HG02642 (cell line): ENCODE results near the gene WNT7A.
"Not testable (repeated sequence)": the region's sequence is repeated elsewhere in the genome, so short reads cannot be mapped to it uniquely, and the experiment has no call there.

ENCODE experiments used
- ATAC-seq: cut with Tn5 transposase; IDR thresholded peaks from one replicate; pipeline ENCODE4 v1.9.1; 2021; ENCODE audit warnings: mild to moderate bottlenecking; ENCODE audit not compliant: unreplicated experiment, poor library complexity

Gene WNT7A

DNA sequence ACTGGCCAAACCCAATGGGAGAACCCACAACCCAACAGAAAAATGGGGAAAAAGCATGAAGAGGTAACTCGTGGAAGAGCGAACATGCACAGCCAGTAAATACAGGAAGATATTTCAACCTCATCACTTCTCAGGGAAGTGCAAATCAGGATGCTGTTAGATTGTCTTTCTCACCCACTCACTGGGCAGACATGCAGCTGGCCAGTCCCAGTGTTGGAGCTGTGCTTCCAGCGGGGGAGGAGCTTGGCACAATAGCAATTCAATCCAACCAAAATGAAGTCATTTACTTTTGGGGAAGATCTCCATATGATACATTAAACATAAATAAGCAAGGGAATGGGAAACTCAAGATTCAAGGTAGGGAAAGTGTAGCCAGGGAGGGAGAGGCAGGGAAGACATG lies 12.1 kb downstream of the WNT7A start:
- no peak for ATAC-seq

DNA sequence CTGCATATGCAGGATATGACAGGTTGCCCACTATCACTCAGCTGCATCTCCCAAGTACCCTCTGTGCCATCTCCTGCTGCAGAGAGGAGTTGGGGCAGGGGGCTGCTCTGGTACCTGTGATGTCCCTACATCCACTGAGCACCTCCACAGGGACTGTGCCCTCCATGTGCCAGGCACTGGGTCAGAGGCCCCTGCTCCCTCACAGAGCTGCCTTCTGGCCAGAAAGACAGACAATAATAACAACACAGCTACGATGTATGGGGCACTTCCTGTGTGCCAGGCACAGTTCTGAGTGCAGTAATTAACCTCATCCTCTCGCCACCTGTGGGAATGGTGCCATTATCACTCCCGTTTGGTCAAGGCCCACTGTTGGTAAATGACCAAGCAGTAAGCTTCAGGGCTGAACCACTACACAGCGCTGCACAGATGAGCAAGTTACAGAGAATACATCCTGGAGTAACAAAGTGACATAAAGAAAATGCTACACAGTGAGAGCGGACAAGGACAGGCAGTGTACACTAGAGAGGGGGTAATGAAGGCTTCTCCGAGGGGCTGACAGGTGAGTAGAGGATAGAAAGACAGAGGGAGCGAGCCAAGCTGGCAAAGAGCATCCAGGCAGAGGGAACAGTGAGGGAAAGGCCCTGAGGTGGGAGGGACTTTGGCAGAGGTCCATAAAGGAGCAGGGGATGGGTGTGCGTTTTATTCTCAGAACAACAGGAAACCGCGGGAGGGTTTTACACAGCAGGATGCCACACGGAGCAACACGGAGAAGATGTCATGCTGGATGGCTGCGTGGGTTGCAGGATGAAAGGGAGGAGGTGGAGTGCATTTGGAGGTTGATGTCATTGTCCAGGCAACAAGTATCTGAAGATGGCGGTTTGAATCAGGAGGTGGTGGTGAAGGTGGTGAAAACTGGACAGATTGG lies 13.6 kb downstream of the WNT7A start:
- ATAC-seq: no peak

DNA sequence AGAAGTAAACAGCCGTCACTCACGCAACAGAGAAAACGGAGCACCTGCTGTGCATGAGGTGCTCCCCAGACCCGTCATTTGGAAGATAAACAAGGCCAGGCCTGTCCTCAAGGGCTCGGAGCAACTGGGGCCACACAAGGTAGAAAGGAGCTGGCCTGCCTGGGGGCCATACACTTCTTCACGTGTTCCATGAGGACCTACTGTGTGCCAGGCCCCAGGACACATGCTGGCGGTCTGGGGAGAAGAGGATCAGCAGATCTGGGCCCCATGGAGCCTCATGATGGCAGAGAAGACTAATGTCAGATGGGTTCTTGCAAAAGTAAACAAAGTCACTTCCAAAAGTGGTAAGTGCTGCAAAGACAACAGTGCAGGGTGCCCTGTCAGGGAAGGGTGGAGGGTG lies 14.3 kb downstream of the WNT7A start:
- ATAC-seq: no peak

DNA sequence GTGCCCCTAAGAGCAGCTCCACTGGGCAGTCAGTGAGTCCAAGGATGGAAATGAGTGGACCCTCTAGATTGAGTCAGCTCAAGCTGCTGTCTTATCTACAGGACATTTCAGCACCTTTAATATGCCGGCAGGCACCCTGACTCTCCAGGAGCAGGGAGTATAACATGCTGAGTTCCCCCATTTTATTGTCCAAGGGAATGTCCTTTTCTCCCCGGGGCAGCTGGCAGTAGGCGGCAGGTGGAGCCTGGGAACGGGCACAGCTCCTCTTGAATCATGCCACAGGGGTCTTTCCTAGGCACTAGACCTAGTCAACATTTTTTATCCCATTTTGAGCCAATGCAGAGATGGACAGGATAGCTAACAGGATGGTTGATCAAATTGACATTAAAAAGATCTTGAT lies 14.8 kb downstream of the WNT7A start:
- no peak for ATAC-seq

DNA sequence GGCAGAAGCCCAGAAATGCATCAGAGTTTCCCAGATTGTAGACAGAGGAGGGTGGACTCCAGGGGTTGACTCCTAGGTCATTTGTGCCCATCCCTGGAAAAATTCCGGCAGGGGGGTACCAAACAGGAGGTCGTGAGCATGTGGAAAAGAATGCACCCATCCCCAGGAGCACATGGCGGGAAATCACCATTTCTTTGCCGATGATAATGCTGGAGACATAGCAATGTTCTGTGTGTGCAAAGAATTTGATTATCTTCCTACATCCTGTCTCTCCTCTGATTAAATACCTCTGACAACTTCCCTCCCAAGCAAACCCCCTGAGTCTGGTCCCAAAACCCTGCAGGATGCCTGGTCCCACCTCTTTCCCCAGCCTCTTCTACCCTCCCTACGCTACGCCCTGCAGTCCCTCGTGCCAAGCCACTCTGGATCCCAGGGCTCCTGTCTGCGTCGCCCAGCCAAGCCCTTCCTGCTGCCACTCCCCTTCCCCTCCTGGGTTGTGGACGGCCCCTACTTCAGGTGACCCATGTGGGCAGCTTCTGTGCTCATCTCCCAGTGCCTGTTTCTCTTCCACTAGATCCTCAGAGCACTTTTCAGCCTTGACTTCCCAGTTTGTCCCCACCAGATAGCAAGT lies 15.8 kb downstream of the WNT7A start:
- ATAC-seq: no peak

DNA sequence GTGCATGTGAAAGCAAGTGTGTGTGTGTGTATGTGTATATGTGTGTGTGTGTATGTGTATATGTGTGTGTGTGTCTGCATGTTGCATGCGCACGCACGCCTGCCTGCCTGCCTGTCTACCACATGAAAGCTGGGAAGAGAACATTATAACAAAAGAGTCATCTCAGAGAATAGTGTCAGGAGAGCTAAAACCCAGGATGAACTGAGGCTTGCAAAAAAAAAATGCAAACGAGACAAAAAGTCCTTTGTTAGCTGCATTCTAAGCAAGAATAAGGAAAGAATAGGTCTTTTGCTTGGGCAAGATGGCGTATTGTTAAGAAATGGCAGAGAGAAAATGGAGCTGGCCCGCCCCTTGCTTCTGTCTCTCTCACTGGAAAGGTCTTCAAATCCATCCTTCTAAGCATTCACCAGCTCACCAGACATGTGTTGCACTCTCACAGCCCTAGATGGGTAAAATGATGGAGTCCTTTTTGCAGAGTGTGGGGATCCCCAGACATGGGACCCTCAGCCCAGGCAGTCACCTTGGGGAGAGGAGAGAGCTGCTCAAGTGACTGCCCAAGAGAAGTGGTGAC lies 16.4 kb downstream of the WNT7A start:
- ATAC-seq: no peak

DNA sequence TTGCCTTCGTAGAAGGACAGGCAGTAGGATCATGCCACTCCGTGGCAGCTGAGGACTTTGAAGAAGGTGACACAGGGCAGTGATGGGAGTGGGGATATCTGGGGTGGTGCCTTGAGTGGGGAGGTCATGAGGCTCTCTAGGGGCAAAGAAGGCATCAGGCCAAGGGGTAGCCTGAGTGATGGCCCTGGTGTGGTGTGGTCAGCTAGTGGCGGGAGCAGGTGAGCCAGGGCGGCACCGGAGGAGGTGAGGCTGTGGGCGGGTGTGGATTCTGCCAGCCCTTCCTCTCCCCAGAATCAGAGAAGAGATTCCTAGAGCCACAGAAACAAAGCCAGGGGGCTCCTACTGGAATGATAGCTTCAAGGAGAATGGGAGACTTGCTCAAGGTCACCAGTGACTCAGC lies 18.4 kb downstream of the WNT7A start:
- ATAC-seq: no peak

DNA sequence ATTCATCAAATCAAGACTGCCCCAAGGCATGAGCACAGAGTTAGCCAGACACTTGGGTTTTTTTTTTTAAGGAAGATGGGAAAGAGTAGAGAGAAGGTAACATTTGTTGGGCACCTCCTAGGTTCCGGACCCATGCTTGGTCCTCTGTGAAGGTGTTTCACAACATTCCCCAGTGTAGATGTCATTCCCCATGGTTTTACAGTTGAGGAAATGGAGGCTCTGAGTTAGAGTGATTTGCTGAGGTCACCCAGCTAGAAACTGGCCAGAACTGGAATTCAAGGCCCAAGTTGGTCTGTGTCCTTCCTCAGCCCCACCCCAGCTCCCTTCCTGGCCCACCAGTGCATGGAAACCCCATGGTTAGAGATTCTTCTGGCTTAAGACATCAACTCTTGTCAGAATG lies 19.9 kb downstream of the WNT7A start:
- no peak for ATAC-seq

DNA sequence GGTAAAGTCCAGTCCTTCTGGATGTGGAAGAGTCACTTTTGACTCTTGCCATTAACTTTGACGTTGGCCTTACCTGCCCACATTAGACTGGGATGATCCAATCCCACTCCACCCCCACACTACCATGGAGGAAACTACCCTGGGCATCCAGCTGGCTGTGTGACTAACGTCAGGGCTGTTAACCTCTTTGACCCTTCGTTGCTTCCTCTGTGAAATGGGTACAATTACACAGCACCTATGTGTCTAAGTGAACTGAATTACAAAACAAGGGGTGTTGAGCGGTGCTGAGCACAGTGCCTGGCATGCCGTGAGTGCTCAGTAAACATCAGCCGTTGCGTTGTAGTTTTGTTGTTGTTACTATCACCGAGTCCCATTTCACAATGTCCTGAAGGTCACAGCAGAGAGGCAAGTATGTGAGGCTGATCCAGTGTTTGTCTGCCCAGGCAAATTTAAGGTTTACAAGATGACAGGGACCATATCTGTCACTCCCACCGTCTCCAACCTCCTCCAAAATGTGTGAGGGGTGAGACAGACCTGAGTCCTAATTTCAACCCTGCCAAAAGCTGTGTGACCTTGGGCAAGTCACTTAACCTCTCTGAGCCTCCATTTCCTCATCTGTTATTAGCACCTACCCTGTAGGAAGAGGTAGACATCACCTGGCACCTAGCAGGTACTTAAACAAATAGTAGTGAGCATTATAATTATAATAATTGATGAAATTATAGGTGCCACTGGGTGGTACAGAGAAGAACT lies 20.9 kb downstream of the WNT7A start:
- ATAC-seq: no peak

DNA sequence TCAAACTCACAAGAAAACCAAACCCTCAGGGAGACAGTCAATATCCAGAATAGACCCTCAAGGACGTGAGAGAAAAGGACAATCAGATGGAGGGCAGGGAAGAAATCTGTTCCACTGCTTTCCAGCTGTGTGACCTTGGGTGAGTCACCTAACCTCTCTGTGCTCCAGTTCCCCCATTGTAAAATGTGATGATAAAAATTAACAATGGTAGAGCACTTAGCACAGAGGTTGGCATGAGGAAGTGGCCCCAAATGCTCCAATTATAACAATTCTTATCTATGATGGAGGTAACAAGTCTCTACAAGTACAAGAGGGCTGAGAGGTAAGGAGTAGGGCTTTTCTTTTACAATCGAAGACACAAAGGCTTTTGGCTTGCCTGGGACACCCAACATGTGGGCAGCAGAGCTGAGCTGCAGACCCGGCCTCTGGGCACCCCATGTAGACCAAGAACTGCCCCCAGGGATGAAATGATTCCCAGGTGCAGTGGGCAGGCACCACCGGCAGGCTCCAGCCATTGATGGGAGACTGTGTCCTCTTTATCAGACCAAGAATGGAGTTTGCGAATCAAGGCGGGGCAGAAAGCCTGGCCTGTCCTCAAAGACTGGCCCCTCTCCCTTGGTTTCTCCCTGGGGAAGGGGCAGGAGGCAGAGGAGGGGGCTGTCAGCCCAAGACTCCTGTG lies 22.0 kb downstream of the WNT7A start:
- no peak for ATAC-seq

DNA sequence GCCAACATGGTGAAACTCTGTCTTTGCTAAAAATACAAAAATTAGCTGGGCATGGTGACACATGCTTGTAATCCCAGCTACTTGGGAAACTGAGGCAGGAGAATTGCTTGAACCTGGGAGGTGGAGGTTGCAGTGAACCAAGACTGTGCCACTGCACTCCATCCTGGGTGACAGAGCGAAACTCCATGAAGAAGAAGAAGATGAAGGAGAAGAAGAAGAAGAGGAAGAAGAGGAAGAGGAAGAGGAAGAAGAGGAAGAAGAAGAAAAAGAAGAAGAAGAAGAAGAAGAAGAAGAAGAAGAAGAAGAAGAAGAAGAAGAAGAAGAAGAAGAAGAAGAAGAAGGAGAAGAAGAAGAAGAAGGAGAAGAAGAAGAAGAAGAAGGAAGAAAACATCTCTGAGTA lies 23.2 kb downstream of the WNT7A start:
- not testable (repeated sequence) for ATAC-seq

DNA sequence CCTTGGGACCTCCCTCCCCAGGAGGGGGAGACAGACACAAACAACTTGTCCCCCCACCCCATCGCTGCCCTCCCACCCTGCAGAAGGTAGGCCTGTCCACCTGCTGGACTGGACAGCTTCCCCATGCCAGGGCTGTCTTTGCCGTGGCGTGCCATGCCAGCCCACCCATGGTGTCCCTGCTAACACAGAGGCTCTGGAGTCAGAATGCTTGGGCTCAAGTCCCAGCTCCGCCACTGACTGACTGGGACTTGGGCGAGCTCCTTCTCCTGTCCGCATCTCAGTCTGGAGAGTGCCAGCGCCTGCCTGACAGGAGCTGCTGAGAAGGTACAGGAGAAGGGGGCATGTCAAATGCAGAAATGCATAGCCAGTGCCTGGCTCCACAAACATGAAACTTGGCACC lies 23.9 kb downstream of the WNT7A start:
- no peak for ATAC-seq

DNA sequence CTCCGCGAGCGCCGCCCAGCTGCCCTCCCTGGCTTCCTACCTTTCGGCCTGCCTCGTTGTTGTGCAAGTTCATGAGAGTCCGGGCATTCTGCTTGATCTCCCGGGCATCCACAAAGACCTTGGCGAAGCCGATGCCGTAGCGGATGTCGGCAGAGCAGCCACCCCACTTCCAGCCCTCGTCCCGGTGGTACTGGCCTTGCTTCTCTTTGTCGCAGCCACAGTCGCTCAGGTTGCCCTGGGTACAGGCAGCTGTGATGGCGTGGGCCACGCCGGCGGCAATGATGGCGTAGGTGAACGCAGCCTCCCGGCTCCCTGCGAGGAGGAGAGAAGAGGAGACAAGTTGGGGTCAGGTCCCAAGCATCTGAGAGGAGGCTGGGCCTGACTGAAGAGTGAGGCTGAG lies 25.4 kb downstream of the WNT7A start:
- no peak for ATAC-seq

DNA sequence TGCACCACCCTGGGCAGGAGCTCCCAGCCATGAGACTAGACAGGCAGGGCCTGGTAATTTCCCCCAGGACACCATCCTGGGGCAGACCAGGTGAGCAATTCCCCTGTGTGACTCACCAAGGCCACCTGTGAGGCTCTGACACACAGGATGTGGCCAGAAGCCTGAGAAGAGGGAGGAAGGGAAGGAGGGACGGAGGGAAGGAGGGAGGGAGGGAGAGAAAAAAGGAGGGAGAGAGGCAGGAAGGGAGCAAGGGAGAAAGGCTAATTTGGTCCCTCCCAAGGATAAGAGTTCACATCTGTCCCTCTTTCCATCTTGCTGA lies 25.9 kb downstream of the WNT7A start:
- no peak for ATAC-seq

DNA sequence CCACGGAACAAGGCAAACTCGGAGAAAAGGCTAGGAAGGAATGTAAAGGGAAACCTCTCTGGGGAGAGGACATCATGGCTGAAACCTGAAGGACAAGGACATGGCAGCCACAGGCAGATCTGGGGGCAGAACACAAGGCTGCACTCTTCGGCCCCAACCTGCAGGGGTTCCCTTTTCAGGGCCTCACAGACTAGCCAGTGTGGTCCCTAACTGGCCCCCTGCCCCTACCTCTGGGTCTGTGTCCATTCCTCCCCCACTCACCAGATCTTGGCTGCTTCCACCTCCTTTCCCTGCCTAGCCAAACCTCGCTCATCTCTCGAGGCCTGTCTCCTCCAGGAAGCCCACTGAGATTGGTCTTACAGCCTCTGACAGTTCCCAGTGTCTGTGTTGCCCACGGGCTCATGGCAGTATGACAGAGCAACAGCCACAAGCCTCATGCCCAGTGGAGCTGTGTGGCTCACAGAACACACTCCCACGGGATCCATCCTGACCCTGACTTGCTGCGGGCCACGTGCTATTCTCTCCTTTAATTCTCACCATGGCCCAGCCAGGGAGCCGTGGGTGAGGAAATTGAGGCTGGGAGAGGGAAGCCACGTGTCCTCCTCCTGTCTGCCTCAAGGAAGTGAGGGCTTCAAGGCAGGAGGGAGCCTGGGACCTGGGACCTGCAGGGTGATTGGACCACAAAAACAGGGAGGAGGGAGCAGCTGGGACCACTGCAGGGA lies 26.5 kb downstream of the WNT7A start:
- ATAC-seq: no peak

DNA sequence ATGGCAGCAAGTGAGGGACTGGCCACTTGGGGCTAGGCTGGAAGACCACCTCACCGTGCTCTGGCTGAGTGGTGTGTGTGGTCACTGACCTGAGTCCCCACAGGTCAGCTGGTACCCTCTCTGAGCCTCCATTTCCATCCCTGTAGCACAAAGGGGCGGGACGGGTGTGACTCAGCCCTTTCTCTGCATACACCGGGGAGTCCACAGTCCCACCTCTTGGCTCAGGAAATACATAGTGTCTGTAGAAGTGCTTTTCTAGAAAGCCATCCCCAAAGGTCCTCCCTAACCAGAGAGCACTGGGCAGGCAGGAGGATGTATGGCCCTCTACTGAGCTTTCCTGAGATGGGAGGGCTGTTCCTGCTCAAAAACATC lies 27.2 kb downstream of the WNT7A start:
- ATAC-seq: no peak

DNA sequence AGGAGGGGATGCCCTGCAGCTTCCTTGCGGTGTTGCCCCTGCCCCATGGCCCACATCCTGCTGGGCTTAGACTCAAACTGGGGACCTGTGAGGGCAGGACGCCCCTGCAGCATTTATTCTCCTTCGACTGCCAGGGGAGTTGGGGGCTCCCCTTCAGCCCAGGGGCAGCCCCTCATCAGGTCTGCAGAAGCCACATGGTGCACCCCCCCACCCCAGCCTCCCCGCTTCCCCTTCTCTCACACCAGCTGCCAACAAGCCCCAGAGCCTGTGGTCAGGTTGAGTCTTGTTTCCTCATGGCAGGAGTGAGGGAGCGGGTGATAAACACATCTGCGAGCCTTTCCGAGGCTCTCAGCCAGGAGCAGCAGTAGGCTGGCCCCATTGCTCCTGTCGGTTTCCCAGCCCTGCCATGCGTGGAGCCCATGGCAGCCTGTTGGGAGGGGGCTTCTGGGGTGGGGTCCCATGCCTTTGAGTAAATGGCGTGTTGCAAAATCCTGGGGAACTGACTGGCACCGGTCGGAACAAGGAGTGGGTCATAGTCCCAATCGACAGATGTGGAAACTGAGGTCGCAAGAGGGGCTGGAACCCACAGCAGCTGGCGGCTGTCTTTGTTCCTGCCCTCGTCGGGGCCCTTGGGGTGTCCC lies 27.8 kb downstream of the WNT7A start:
- ATAC-seq: no peak

DNA sequence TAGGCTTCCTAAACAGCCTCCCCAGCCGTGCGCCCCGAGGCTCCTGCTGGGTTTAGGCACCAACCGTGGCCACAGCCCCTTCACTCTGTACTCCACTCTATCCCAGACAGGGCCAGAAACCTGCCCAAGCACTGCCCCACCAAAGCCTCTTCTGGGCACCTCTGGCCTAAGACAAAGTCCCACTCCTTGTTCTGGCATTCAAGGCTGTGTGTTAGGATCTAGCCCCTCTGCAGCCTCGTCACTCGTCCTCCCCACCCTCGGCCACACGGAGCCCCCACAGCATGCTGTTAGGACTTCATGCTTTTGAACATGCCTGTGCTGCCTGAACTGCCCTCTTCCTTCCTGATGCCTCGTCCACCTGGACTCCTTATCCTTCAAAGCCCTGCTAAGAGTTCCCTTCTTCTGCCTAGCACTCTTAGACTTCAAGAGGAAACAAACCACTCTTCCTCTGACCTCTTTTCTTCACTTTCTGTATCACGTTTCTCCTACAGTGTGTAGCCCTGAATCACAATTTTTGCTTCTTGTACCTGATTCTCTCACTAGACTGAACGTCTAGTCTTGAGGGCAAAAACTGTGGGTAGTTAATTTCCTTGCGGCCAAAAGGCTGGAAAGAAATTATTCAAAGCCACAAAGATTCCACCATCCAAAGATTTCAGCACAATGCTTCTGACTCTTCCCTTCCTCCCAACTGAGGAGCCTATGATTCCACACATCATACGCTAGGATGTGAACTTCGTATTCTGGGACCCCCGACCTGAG lies 28.6 kb downstream of the WNT7A start:
- no peak for ATAC-seq
